ENCODE data around the gene PARP9.
A peak's percentile ranks its signal among the peaks of the same experiment; 100 is the strongest.
"Not testable (repeated sequence)": the region's sequence is repeated elsewhere in the genome, so short reads cannot be mapped to it uniquely, and the experiment has no call there.

Gene PARP9

GRCh38 chr3:122520861-122521260 is 43.2 kb downstream of the PARP9 start:
- DNase-seq (ENCODE audit: low read depth in 2 of 2): no peak

GRCh38 chr3:122519693-122520092 is 44.4 kb downstream of the PARP9 start:
- DNase-seq (ENCODE audit: low read depth in 2 of 2): no peak

- DNase-seq (ENCODE audit: low read depth in 2 of 2): no peak
Observed at GRCh38 chr3:122516846-122517360, 47.2 kb downstream of the PARP9 start.

GRCh38 chr3:122515870-122516269 is 48.2 kb downstream of the PARP9 start:
- no peak for DNase-seq (ENCODE audit: low read depth in 2 of 2)

GRCh38 chr3:122515020-122515468 is 49.1 kb downstream of the PARP9 start:
- no peak for DNase-seq (ENCODE audit: low read depth in 2 of 2)

- DNase-seq (ENCODE audit: low read depth in 2 of 2): peak; percentile 70
Observed at GRCh38 chr3:122514123-122515019, 49.7 kb downstream of the PARP9 start, which contains the start of gene KPNA1. Gene KPNA1 (minus strand): TSS chr3:122514939. CDS start chr3:122496565, 18,374 bp downstream.

GRCh38 chr3:122513386-122514122 is 50.5 kb downstream of the PARP9 start:
- DNase-seq (ENCODE audit: low read depth in 2 of 2): no peak

- DNase-seq (ENCODE audit: low read depth in 2 of 2): no peak
Observed at GRCh38 chr3:122512284-122512683, 51.8 kb downstream of the PARP9 start.

GRCh38 chr3:122510878-122511535 is 53.1 kb downstream of the PARP9 start:
- DNase-seq (ENCODE audit: low read depth in 2 of 2): no peak

GRCh38 chr3:122508944-122509343 is 55.2 kb downstream of the PARP9 start:
- not testable (repeated sequence) for DNase-seq (ENCODE audit: low read depth in 2 of 2)

GRCh38 chr3:122508135-122508914 is 55.8 kb downstream of the PARP9 start:
- DNase-seq (ENCODE audit: low read depth in 2 of 2): no peak

GRCh38 chr3:122506450-122506849 is 57.6 kb downstream of the PARP9 start:
- DNase-seq (ENCODE audit: low read depth in 2 of 2): no peak

- DNase-seq (ENCODE audit: low read depth in 2 of 2): no peak
Observed at GRCh38 chr3:122505676-122506075, 58.4 kb downstream of the PARP9 start.

GRCh38 chr3:122502941-122503340 is 61.2 kb downstream of the PARP9 start:
- DNase-seq (ENCODE audit: low read depth in 2 of 2): no peak

GRCh38 chr3:122502139-122502538 is 62.0 kb downstream of the PARP9 start:
- DNase-seq (ENCODE audit: low read depth in 2 of 2): no peak

GRCh38 chr3:122500964-122501363 is 63.1 kb downstream of the PARP9 start:
- DNase-seq (ENCODE audit: low read depth in 2 of 2): not testable (repeated sequence)

- DNase-seq (ENCODE audit: low read depth in 2 of 2): no peak
Observed at GRCh38 chr3:122498152-122498551, 65.9 kb downstream of the PARP9 start.

- peak in 1 of 2 donors; percentile 12 for DNase-seq (ENCODE audit: low read depth in 2 of 2)
Observed at GRCh38 chr3:122497425-122497824, 66.7 kb downstream of the PARP9 start.

- no peak for DNase-seq (ENCODE audit: low read depth in 2 of 2)
Observed at GRCh38 chr3:122496508-122496907, 67.6 kb downstream of the PARP9 start.

- no peak for DNase-seq (ENCODE audit: low read depth in 2 of 2)
Observed at GRCh38 chr3:122493296-122493695, 70.8 kb downstream of the PARP9 start.
